K562 (cell line): ENCODE results near the gene PI4K2B. TPM values are rescaled to one million over a fixed set of nuclear protein-coding genes. Genes with fewer than 3 reads are reported as not detected.

Source experiments
- ATAC-seq: fragments of 200-7000 bp; cut with Tn5 transposase; 3 replicates; pipeline ENCODE4 v1.9.1; 2020; ENCODE audit warnings: moderate library complexity
- BruUV-seq: library from RNA; stranded (reverse); fragments of 400-500 nt; replicated peaks from 2 replicates; lab custom pipeline; 2021; lab: Mats Ljungman, UMichigan
- CTCF ChIA-PET: fragments of 300-600 bp; formaldehyde crosslinking; extraction: SDS; loops from one replicate; lab custom pipeline; 2021; ENCODE audit warnings: low intra/inter-chr PET ratio; lab: Yijun Ruan, JAX
- POLR2A ChIA-PET: fragments of 300-600, 350-650 bp; sonication (Branson Sonifier 250); formaldehyde crosslinking; extraction: SDS; loops from one replicate; lab custom pipeline; 2021; ENCODE audit warnings: antibody characterized with exemption, inconsistent platforms; lab: Yijun Ruan, JAX
- DNase-seq, 4 experiments: peaks; one replicate each; pipeline versions ENCODE4 v3.0.0 to v3.0.0-alpha.2; 2011 to 2018; ENCODE audit warnings: low spot score in 3 of 4, mixed read lengths in 3 of 4; ENCODE audit errors: extremely low read depth in 1 of 4
- FAIRE-seq: peaks from 2 replicates; lab custom pipeline; 2011; peaks lifted over from hg19 to GRCh38; lab: Jason Lieb, UNC
- H2AFZ ChIP-seq: 2 replicates; pipeline ENCODE4 v1.6.0; 2011; ENCODE audit warnings: low read depth, low read length, control low read depth, inconsistent platforms
- H3K27ac ChIP-seq: fragments of 200-600 bp; 3 replicates; pipeline ENCODE4 v1.8.0; 2011; ENCODE audit warnings: low read depth, mild to moderate bottlenecking, control low read depth, inconsistent platforms, low read length, moderate library complexity, mixed read lengths; ENCODE audit errors: extremely low read depth
- H3K27me3 ChIP-seq, 2 experiments: fragments of 300-600 bp in 1 of 2; 2 replicates in 1 of 2; 3 replicates in 1 of 2; pipeline versions ENCODE4 v1.6.0 to v1.8.0; 2011; ENCODE audit warnings: inconsistent platforms in 2 of 2, low read length in 2 of 2, mild to moderate bottlenecking in 1 of 2, mixed read lengths in 1 of 2, moderate library complexity in 1 of 2; ENCODE audit not compliant: control insufficient read depth in 2 of 2, insufficient read depth in 2 of 2
- H3K36me3 ChIP-seq: fragments of 300-600 bp; 3 replicates; pipeline ENCODE4 v1.8.0; 2011; ENCODE audit warnings: mild to moderate bottlenecking, low read length, inconsistent platforms; ENCODE audit not compliant: control insufficient read depth, insufficient read depth
- H3K4me1 ChIP-seq, 2 experiments: fragments of 200-600 bp in 1 of 2; replicated peaks in 1 of 2; 2 replicates in 1 of 2; 3 replicates in 1 of 2; pipeline versions ENCODE4 v1.5.1 to v1.8.0; 2011; ENCODE audit warnings: inconsistent platforms in 2 of 2, low read length in 2 of 2, mild to moderate bottlenecking in 1 of 2, mixed read lengths in 1 of 2, moderate library complexity in 1 of 2; ENCODE audit not compliant: control insufficient read depth in 2 of 2, insufficient read depth in 2 of 2
- H3K4me2 ChIP-seq: 2 replicates; pipeline ENCODE4 v1.6.1; 2011; ENCODE audit warnings: low read length, control low read depth, inconsistent platforms, mixed read lengths; ENCODE audit not compliant: insufficient read depth
- H3K4me3 ChIP-seq: fragments of 200-600 bp; sonication (generic), shearing (Covaris generic); 2 replicates; pipeline ENCODE4 v1.5.1; 2016; ENCODE audit warnings: control low read depth, inconsistent platforms
- H3K79me2 ChIP-seq: fragments of 200-600 bp; 3 replicates; pipeline ENCODE4 v1.8.0; 2011; ENCODE audit warnings: low read length, inconsistent platforms; ENCODE audit not compliant: control insufficient read depth, insufficient read depth
- H3K9ac ChIP-seq, 2 experiments: 2 replicates each; pipeline versions ENCODE4 v1.6.0 to v1.6.1; 2011; ENCODE audit warnings: low read depth in 2 of 2, low read length in 2 of 2, control low read depth in 1 of 2, inconsistent platforms in 1 of 2, mild to moderate bottlenecking in 1 of 2, mixed read lengths in 1 of 2; ENCODE audit not compliant: insufficient read depth in 1 of 2
- H3K9me1 ChIP-seq: one replicate; pipeline ENCODE4 v1.6.0; 2011; ENCODE audit warnings: inconsistent platforms, mild to moderate bottlenecking, low read length, moderate library complexity; ENCODE audit not compliant: control insufficient read depth, insufficient read depth
- H3K9me3 ChIP-seq: replicated peaks from 2 replicates; pipeline ENCODE4 v1.5.1; 2011; ENCODE audit warnings: low read depth, low read length, inconsistent platforms; ENCODE audit not compliant: control insufficient read depth, insufficient read depth
- H4K20me1 ChIP-seq: replicated peaks from 2 replicates; pipeline ENCODE4 v1.6.1; 2011; ENCODE audit warnings: low read length, inconsistent platforms, mixed read lengths; ENCODE audit not compliant: control insufficient read depth, insufficient read depth
- RAD51 ChIP-seq: fragments of 450-650 bp; IDR thresholded peaks from 2 replicates; pipeline ENCODE4 v1.7.1; 2016; ENCODE audit warnings: low read depth, mild to moderate bottlenecking, borderline replicate concordance
- TRIM24 ChIP-seq, 2 experiments: fragments of 450-650 bp; IDR thresholded peaks; 2 replicates each; pipeline ENCODE4 v1.6.1; 2016
- WGBS: fragments of 100-300 bp; shearing (Covaris generic); methylation state at CpG from one replicate; pipeline ENCODE4 v1.1.6; 2016; ENCODE audit warnings: low coverage, mixed read lengths; ENCODE audit not compliant: insufficient coverage; ENCODE audit errors: missing lambda C conversion rate; 5-methylcytosine and 5-hydroxymethylcytosine counted together
- in situ Hi-C: fragments of 300-500 bp; cut with MboI; formaldehyde crosslinking; loops from 4 replicates; pipeline ENCODE4 v1.15.0; 2018; ENCODE audit warnings: inconsistent platforms, mixed read lengths
- intact Hi-C: fragments of 100-400 bp; cut with micrococcal nuclease; formaldehyde crosslinking; loops from 2 replicates; pipeline ENCODE4 v1.14.2; 2022
- polyA plus RNA-seq, 8 experiments: library from polyadenylated mRNA; depleted of rRNA in 4 of 8; stranded (reverse) in 5 of 8; unstranded in 3 of 8; fragments of >200 nt; fragmentation: Nextera tagmentation in 2 of 8; fragmentation: Illumina TruSeq in 1 of 8; extraction: Ambion mirVana in 2 of 8; extraction: Trizol in 1 of 8; gene quantifications; 2 replicates each; pipeline versions ENCODE4 v1.2.1 to v1.2.3, GENCODE V29; 2011 to 2014; ENCODE audit warnings: inconsistent platforms in 1 of 8, missing spikeins in 1 of 8
- total RNA-seq, 7 experiments: library from RNA; depleted of rRNA in 6 of 7; stranded (reverse); fragments of >200 nt in 6 of 7; fragmentation: Illumina TruSeq in 2 of 7; extraction: Trizol in 2 of 7; gene quantifications; 2 replicates each; pipeline versions ENCODE4 v1.2.1 to v1.2.3, GENCODE V29; 2011 to 2021; ENCODE audit warnings: low replicate concordance in 1 of 7
- TF ChIP-seq, protein P1 (sequence below): fragments of 250-450 bp; sonication (Bioruptor Pico); IDR thresholded peaks from 2 replicates; pipeline ENCODE4 v1.4.0; 2020

PI4K2B gene
- total and polyA plus RNA-seq, 9 of the 15 experiments (the other 6 are each of a cell fraction or from before 2014, with no cell fraction given): 4.5 to 21.4 (median 16.5) TPM

DNA sequence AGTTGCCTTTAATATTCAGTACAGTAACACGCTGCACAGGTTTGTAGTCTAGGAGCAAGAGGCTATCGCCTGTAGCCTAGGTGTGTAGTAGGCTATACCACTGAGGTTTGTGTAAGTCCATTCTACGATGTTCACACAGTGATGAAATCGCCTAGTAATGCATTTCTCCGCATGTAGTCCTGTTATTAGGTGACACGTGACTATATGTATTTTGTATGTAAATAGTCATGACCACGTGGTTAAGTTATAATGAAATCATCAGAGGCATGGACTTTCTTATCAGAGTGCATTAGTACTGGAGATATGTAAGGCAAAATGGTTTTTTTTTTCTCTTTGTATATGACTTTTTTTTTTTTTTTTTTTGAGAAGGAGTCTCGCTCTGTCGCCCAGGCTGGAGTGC lies 68.8 kb downstream of the PI4K2B start:
- no peak overlapping the region for H3K4me2 ChIP-seq
- WGBS: 34% methylated on average over 7 of the region's 9 CpGs
- H4K20me1 ChIP-seq: no peaks in the 10 kb centered on the region
- peak; percentile 68 for TF ChIP-seq RAD51
- TF ChIP-seq TRIM24 (IDR thresholded peaks at IDR 0.05): peak in 1 of 2 experiments; percentile 52; a peak in 1 of 4 replicates
- TF ChIP-seq, protein P1, sequence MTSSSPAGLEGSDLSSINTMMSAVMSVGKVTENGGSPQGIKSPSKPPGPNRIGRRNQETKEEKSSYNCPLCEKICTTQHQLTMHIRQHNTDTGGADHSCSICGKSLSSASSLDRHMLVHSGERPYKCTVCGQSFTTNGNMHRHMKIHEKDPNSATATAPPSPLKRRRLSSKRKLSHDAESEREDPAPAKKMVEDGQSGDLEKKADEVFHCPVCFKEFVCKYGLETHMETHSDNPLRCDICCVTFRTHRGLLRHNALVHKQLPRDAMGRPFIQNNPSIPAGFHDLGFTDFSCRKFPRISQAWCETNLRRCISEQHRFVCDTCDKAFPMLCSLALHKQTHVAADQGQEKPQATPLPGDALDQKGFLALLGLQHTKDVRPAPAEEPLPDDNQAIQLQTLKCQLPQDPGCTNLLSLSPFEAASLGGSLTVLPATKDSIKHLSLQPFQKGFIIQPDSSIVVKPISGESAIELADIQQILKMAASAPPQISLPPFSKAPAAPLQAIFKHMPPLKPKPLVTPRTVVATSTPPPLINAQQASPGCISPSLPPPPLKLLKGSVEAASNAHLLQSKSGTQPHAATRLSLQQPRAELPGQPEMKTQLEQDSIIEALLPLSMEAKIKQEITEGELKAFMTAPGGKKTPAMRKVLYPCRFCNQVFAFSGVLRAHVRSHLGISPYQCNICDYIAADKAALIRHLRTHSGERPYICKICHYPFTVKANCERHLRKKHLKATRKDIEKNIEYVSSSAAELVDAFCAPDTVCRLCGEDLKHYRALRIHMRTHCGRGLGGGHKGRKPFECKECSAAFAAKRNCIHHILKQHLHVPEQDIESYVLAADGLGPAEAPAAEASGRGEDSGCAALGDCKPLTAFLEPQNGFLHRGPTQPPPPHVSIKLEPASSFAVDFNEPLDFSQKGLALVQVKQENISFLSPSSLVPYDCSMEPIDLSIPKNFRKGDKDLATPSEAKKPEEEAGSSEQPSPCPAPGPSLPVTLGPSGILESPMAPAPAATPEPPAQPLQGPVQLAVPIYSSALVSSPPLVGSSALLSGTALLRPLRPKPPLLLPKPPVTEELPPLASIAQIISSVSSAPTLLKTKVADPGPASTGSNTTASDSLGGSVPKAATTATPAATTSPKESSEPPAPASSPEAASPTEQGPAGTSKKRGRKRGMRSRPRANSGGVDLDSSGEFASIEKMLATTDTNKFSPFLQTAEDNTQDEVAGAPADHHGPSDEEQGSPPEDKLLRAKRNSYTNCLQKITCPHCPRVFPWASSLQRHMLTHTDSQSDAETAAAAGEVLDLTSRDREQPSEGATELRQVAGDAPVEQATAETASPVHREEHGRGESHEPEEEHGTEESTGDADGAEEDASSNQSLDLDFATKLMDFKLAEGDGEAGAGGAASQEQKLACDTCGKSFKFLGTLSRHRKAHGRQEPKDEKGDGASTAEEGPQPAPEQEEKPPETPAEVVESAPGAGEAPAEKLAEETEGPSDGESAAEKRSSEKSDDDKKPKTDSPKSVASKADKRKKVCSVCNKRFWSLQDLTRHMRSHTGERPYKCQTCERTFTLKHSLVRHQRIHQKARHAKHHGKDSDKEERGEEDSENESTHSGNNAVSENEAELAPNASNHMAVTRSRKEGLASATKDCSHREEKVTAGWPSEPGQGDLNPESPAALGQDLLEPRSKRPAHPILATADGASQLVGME (CRISPR knock-in tag): no peak
- no TSS peak for BruUV-seq
- no peak for FAIRE-seq
- H3K36me3 ChIP-seq: no peaks in the 10 kb centered on the region
- in situ Hi-C loops: no loop called here
- H3K79me2 ChIP-seq: no peaks in the 10 kb centered on the region
- no peak overlapping the region for H3K27ac ChIP-seq
- intact Hi-C loops: no loop called here
- no peak for ATAC-seq
- H3K4me1 ChIP-seq: peaks cover 0 to 6% of the 10 kb centered on the region in 2 experiments; a peak in 2 of 5 replicates
- H3K9me3 ChIP-seq: no peaks in the 10 kb centered on the region
- CTCF ChIA-PET: no interaction called here
- no peak for DNase-seq
- no peak overlapping the region for H3K9ac ChIP-seq
- H3K4me3 ChIP-seq: no peak overlapping the region
- H3K27me3 ChIP-seq: peaks cover 20 to 21% of the 10 kb centered on the region in 2 experiments
- H3K9me1 ChIP-seq: no peaks in the 10 kb centered on the region
- POLR2A ChIA-PET: interaction anchor here (0.6 to 1.3 kb wide), 3 partner anchors 9 to 12 kb away, joined by 3 to 4 read pairs (median 3); partner anchors contain the start of gene ZCCHC4
- H2AFZ ChIP-seq: no peak overlapping the region
